Calu3 (cell line): ENCODE data around the gene ITGAV. TPM values are rescaled to one million over a fixed set of nuclear protein-coding genes. Genes with fewer than 3 reads are reported as not detected.

Source experiments
- BruUV-seq: library from RNA; stranded (reverse); fragments of 400-500 nt; replicated peaks from 2 replicates; lab custom pipeline; 2021; lab: Mats Ljungman, UMichigan
- CTCF ChIA-PET: fragments of 300-600 bp; sonication (Branson Sonifier 250); formaldehyde crosslinking; loops from one replicate; lab custom pipeline; 2022; ENCODE audit warnings: antibody characterized with exemption; lab: Charles Lee
- DNase-seq: peaks from one replicate; pipeline ENCODE4 v3.0.0; 2022
- H3K27ac Mint-ChIP-seq: one replicate; pipeline ENCODE4 v1.8.0; 2022; ENCODE audit warnings: mixed read lengths; ENCODE audit not compliant: unreplicated experiment
- H3K27me3 Mint-ChIP-seq: one replicate; pipeline ENCODE4 v1.8.0; 2022; ENCODE audit warnings: mixed read lengths; ENCODE audit not compliant: unreplicated experiment
- H3K36me3 Mint-ChIP-seq: one replicate; pipeline ENCODE4 v1.8.0; 2022; ENCODE audit warnings: mild to moderate bottlenecking, moderate library complexity, mixed read lengths; ENCODE audit not compliant: insufficient read depth, unreplicated experiment
- H3K4me1 Mint-ChIP-seq: one replicate; pipeline ENCODE4 v1.8.0; 2022; ENCODE audit warnings: mild to moderate bottlenecking, low read depth, mixed read lengths; ENCODE audit not compliant: unreplicated experiment
- H3K4me3 Mint-ChIP-seq: one replicate; pipeline ENCODE4 v1.8.0; 2022; ENCODE audit warnings: mild to moderate bottlenecking, low read depth, moderate library complexity, mixed read lengths; ENCODE audit not compliant: unreplicated experiment
- H3K9me3 Mint-ChIP-seq: one replicate; pipeline ENCODE4 v1.8.0; 2022; ENCODE audit warnings: low read depth, mixed read lengths; ENCODE audit not compliant: unreplicated experiment
- CTCF ChIP-seq: fragments of 200-600 bp; IDR thresholded peaks from one replicate; pipeline ENCODE4 v1.8.0; 2022; ENCODE audit warnings: antibody characterized with exemption; ENCODE audit not compliant: unreplicated experiment
- intact Hi-C: fragments of 100-400 bp; cut with micrococcal nuclease; formaldehyde crosslinking; loops from one replicate; pipeline ENCODE4 v1.10.0; 2022; ENCODE audit not compliant: unreplicated experiment
- total RNA-seq: library from RNA; stranded (reverse); gene quantifications from 2 replicates; pipeline ENCODE4 v1.2.3, GENCODE V29; 2022

Gene ITGAV
- total RNA-seq, 1 experiment from 2014 or later, result 146 TPM

- TF ChIP-seq CTCF, result no peak
- H3K4me1 Mint-ChIP-seq, result peaks cover 32% of the 10 kb centered on the region
- DNase-seq, result peak; percentile 67
- intact Hi-C loops, result loop anchor here (5.0 kb wide), 1 partner anchor 33 kb away; no protein-coding TSS in a partner anchor
- no peaks in the 10 kb centered on the region for H3K9me3 Mint-ChIP-seq
- H3K36me3 Mint-ChIP-seq, result no peaks in the 10 kb centered on the region
- no peak overlapping the region for H3K4me3 Mint-ChIP-seq
- CTCF ChIA-PET, result interaction anchor here (0.6 to 1.5 kb wide), 5 partner anchors 10 to 392 kb away, joined by 3 to 8 read pairs (median 4); partner anchors contain the start of genes ITGAV and ZC3H15
- no peaks in the 10 kb centered on the region for H3K27me3 Mint-ChIP-seq
- no TSS peak for BruUV-seq
- H3K27ac Mint-ChIP-seq, result peak overlapping the region; percentile 67
Measured at GRCh38 chr2:186575302-186575701, 14.6 kb upstream of the ITGAV start.

GRCh38 chr2:186575856-186576255, 14.0 kb upstream of the ITGAV start:
- Mint-ChIP-seq H3K4me1 (peaks cover 26% of the 10 kb centered on the region), H3K9me3 (no peaks in the 10 kb centered on the region), H3K36me3 (no peaks in the 10 kb centered on the region), H3K27me3 (no peaks in the 10 kb centered on the region), H3K27ac (peak overlapping the region; percentile 67), H3K4me3 (no peak overlapping the region)
- no peak for DNase-seq
- intact Hi-C loops, result loop anchor here (5.0 kb wide), 1 partner anchor 34 kb away; no protein-coding TSS in a partner anchor
- CTCF ChIA-PET, result interaction anchor here (0.6 to 1.5 kb wide), 5 partner anchors 14 to 391 kb away, joined by 3 to 8 read pairs (median 4); partner anchors contain the start of genes ITGAV and ZC3H15
- TF ChIP-seq CTCF, result no peak
- BruUV-seq, result no TSS peak

- TF ChIP-seq CTCF, result no peak
- Mint-ChIP-seq H3K36me3 (no peaks in the 10 kb centered on the region), H3K27me3 (no peaks in the 10 kb centered on the region), H3K4me1 (peaks cover 22% of the 10 kb centered on the region), H3K9me3 (no peaks in the 10 kb centered on the region), H3K27ac (no peak overlapping the region), H3K4me3 (no peak overlapping the region)
- intact Hi-C loops, result loop anchor here (5.0 kb wide), 1 partner anchor 34 kb away; no protein-coding TSS in a partner anchor
- no peak for DNase-seq
- CTCF ChIA-PET, result interaction anchor here (0.6 to 1.5 kb wide), 2 partner anchors 19 to 69 kb away, joined by 3 to 7 read pairs; no protein-coding TSS in a partner anchor
- no TSS peak for BruUV-seq
Measured at GRCh38 chr2:186576614-186577013, 13.2 kb upstream of the ITGAV start.

- BruUV-seq, result no TSS peak
- CTCF ChIA-PET, result no interaction called here
- DNase-seq, result no peak
- intact Hi-C loops, result no loop called here
- no peak for TF ChIP-seq CTCF
- no peaks in the 10 kb centered on the region for H3K27me3 Mint-ChIP-seq
- no peaks in the 10 kb centered on the region for H3K9me3 Mint-ChIP-seq
- H3K27ac Mint-ChIP-seq, result no peak overlapping the region
- H3K4me3 Mint-ChIP-seq, result no peak overlapping the region
- no peaks in the 10 kb centered on the region for H3K36me3 Mint-ChIP-seq
- peaks cover 16% of the 10 kb centered on the region for H3K4me1 Mint-ChIP-seq
Measured at GRCh38 chr2:186582698-186583097, 7.2 kb upstream of the ITGAV start.
